Inferior parietal cortex (tissue), 1 donor: ENCODE measurements around the gene PSAPL1.

Experiments used
- DNase-seq: peaks from one replicate; pipeline ENCODE4 v3.0.0-alpha.2; 2016; ENCODE audit errors: extremely low spot score

The PSAPL1 gene

GRCh38 chr4:7382634-7383014, 52.1 kb downstream of the PSAPL1 start:
- DNase-seq = no peak

GRCh38 chr4:7381890-7382633, 52.7 kb downstream of the PSAPL1 start:
- DNase-seq = no peak

GRCh38 chr4:7381221-7381889, 53.4 kb downstream of the PSAPL1 start:
- DNase-seq = no peak
